HEK293 (cell line): ENCODE data around the gene TTC7B.

Experiments
- CTCF ChIA-PET: fragments of 350-600 bp; formaldehyde crosslinking; extraction: SDS; loops from one replicate; lab custom pipeline; 2021; ENCODE audit warnings: antibody characterized with exemption; lab: Yijun Ruan, JAX
- POLR2A ChIA-PET: fragments of 300-600 bp; formaldehyde crosslinking; extraction: SDS; loops from one replicate; lab custom pipeline; 2020; ENCODE audit warnings: antibody characterized with exemption, inconsistent platforms; lab: Yijun Ruan, JAX
- H3K27ac ChIP-seq: fragments of 200-500 bp; sonication (Bioruptor generic); 2 replicates; pipeline ENCODE4 v1.5.1; 2014; ENCODE audit warnings: low read depth, low read length, control low read depth, inconsistent platforms; ENCODE audit errors: extremely low read depth
- H3K36me3 ChIP-seq, 2 experiments: fragments of 200-500 bp in 1 of 2; sonication (Bioruptor generic) in 1 of 2; 1 replicate in 1 of 2; 2 replicates in 1 of 2; pipeline ENCODE4 v1.5.1; 2014 to 2017; ENCODE audit warnings: inconsistent platforms in 2 of 2, low read length in 2 of 2; ENCODE audit not compliant: control insufficient read depth in 2 of 2, insufficient read depth in 1 of 2
- H3K4me1 ChIP-seq: fragments of 200-500 bp; sonication (Bioruptor generic); 2 replicates; pipeline ENCODE4 v1.5.1; 2014; ENCODE audit warnings: mild to moderate bottlenecking, low read length, inconsistent platforms; ENCODE audit not compliant: control insufficient read depth, insufficient read depth
- H3K4me3 ChIP-seq: 2 replicates; pipeline ENCODE4 v1.5.1; 2011; ENCODE audit warnings: low read depth, mild to moderate bottlenecking, control low read depth, low read length, moderate library complexity
- H3K9me3 ChIP-seq: fragments of 200-500 bp; sonication (Bioruptor generic); 2 replicates; pipeline ENCODE4 v1.5.1; 2014; ENCODE audit warnings: low read depth, low read length, inconsistent platforms; ENCODE audit not compliant: control insufficient read depth, insufficient read depth
- EGR2 ChIP-seq: fragments of 450-650 bp; formaldehyde crosslinking; IDR thresholded peaks from 2 replicates; pipeline ENCODE4 v1.5.1; 2016; ENCODE audit warnings: low read depth, missing biosample characterization, missing genetic modification characterization
- GLI4 ChIP-seq: fragments of 450-650 bp; formaldehyde crosslinking; IDR thresholded peaks from 2 replicates; pipeline ENCODE4 v1.5.1; 2016; ENCODE audit warnings: missing biosample characterization, missing genetic modification characterization
- IKZF3 ChIP-seq: fragments of 450-650 bp; IDR thresholded peaks from 2 replicates; pipeline ENCODE4 v1.5.0; 2018; ENCODE audit warnings: missing biosample characterization, mild to moderate bottlenecking, missing genetic modification characterization, moderate library complexity
- REPIN1 ChIP-seq: fragments of 450-650 bp; formaldehyde crosslinking; IDR thresholded peaks from 2 replicates; pipeline ENCODE4 v1.5.1; 2017; ENCODE audit warnings: missing biosample characterization, missing genetic modification characterization, low read depth
- ZBTB48 ChIP-seq: fragments of 450-650 bp; formaldehyde crosslinking; IDR thresholded peaks from 2 replicates; pipeline ENCODE4 v1.5.1; 2016; ENCODE audit warnings: missing biosample characterization, missing genetic modification characterization
- ZNF140 ChIP-seq: fragments of 450-650 bp; formaldehyde crosslinking; IDR thresholded peaks from 2 replicates; pipeline ENCODE4 v1.5.1; 2016; ENCODE audit warnings: missing biosample characterization, missing genetic modification characterization
- ZNF155 ChIP-seq: fragments of 450-650 bp; formaldehyde crosslinking; IDR thresholded peaks from 2 replicates; pipeline ENCODE4 v1.5.1; 2016; ENCODE audit warnings: missing biosample characterization, missing genetic modification characterization
- ZNF169 ChIP-seq: fragments of 450-650 bp; formaldehyde crosslinking; IDR thresholded peaks from 2 replicates; pipeline ENCODE4 v1.5.1; 2016; ENCODE audit warnings: missing biosample characterization, missing genetic modification characterization
- ZNF175 ChIP-seq: fragments of 450-650 bp; formaldehyde crosslinking; IDR thresholded peaks from 2 replicates; pipeline ENCODE4 v1.5.1; 2016; ENCODE audit warnings: missing biosample characterization, missing genetic modification characterization
- ZNF223 ChIP-seq: fragments of 450-650 bp; formaldehyde crosslinking; IDR thresholded peaks from 2 replicates; pipeline ENCODE4 v1.5.1; 2016; ENCODE audit warnings: missing biosample characterization, missing genetic modification characterization
- ZNF341 ChIP-seq: fragments of 450-650 bp; formaldehyde crosslinking; IDR thresholded peaks from 2 replicates; pipeline ENCODE4; 2016; ENCODE audit warnings: low read depth, missing biosample characterization, missing genetic modification characterization
- ZNF37A ChIP-seq: fragments of 450-650 bp; IDR thresholded peaks from 2 replicates; pipeline ENCODE4 v1.5.1; 2018; ENCODE audit warnings: missing biosample characterization, missing genetic modification characterization
- ZNF426 ChIP-seq: fragments of 450-650 bp; formaldehyde crosslinking; IDR thresholded peaks from 2 replicates; pipeline ENCODE4 v1.5.1; 2017; ENCODE audit warnings: missing biosample characterization, missing genetic modification characterization, mild to moderate bottlenecking, inconsistent platforms, moderate library complexity
- ZNF530 ChIP-seq: fragments of 450-650 bp; formaldehyde crosslinking; IDR thresholded peaks from 2 replicates; pipeline ENCODE4 v1.5.1; 2016; ENCODE audit warnings: low read depth, missing biosample characterization, missing genetic modification characterization
- ZNF664 ChIP-seq: fragments of 450-650 bp; formaldehyde crosslinking; IDR thresholded peaks from 2 replicates; pipeline ENCODE4 v1.5.1; 2016; ENCODE audit warnings: missing biosample characterization, missing genetic modification characterization
- ZNF701 ChIP-seq: fragments of 450-650 bp; formaldehyde crosslinking; IDR thresholded peaks from 2 replicates; pipeline ENCODE4 v1.5.1; 2016; ENCODE audit warnings: missing biosample characterization, missing genetic modification characterization
- TF ChIP-seq, protein P1 (sequence below): fragments of 450-650 bp; IDR thresholded peaks from 2 replicates; pipeline ENCODE4 v1.5.1; 2018; ENCODE audit warnings: missing biosample characterization, mild to moderate bottlenecking, missing genetic modification characterization
- TF ChIP-seq, protein P2 (sequence below): fragments of 450-650 bp; formaldehyde crosslinking; conservative IDR thresholded peaks from 2 replicates; pipeline ENCODE4 v1.5.1; 2016; ENCODE audit warnings: low read depth, missing biosample characterization, missing genetic modification characterization
- TF ChIP-seq, protein P3 (sequence below): fragments of 450-650 bp; formaldehyde crosslinking; IDR thresholded peaks from 2 replicates; pipeline ENCODE4 v1.5.1; 2016; ENCODE audit warnings: missing biosample characterization, missing genetic modification characterization
- TF ChIP-seq, protein P4 (sequence below): fragments of 450-650 bp; formaldehyde crosslinking; IDR thresholded peaks from 2 replicates; pipeline ENCODE4 v1.5.1; 2016; ENCODE audit warnings: missing biosample characterization, missing genetic modification characterization
- TF ChIP-seq, protein P5 (sequence below): fragments of 450-650 bp; formaldehyde crosslinking; IDR thresholded peaks from 2 replicates; pipeline ENCODE4 v1.5.1; 2016; ENCODE audit warnings: missing biosample characterization, missing genetic modification characterization
- TF ChIP-seq, protein P6 (sequence below): fragments of 450-650 bp; formaldehyde crosslinking; IDR thresholded peaks from 2 replicates; pipeline ENCODE4 v1.5.1; 2016; ENCODE audit warnings: missing biosample characterization, missing genetic modification characterization

TTC7B gene

DNA sequence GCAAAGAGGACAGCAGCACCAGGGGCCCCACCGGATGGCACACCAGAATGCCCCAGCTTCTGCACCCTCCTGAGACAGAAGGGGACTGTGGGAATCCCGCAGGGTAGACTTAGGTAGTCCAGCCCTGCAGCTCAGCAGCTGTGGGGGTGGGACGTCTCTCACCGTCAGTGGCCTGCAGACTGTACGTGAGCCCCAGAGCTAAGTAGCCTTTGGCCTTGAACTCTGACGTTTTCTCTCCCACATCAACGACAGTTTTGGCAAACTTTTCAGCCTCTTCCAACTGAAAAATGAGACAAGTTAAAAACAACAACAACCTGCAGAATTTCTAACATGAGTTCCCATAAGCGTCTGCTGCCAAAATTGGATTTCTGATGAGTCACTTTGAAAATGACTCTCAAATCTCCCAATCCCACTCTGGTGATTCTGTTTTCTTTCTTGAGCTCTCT lies 161.4 kb downstream of the TTC7B start:
- H3K9me3 ChIP-seq, result no peaks in the 10 kb centered on the region
- peaks cover 0 to 62% of the 10 kb centered on the region in 2 experiments; a peak in 2 of 3 replicates for H3K36me3 ChIP-seq
- no peak overlapping the region for H3K27ac ChIP-seq
- CTCF ChIA-PET, result interaction anchor here (1.3 kb wide), 1 partner anchor 103 kb away, joined by 3 read pairs; no protein-coding TSS in a partner anchor
- POLR2A ChIA-PET, result no interaction called here
- TF ChIP-seq IKZF3 (tag by site-specific recombination) (no peak), ZNF175 (tag by site-specific recombination) (no peak), ZBTB48 (no peak), ZNF701 (tag by site-specific recombination) (no peak), ZNF169 (tag by site-specific recombination) (no peak), ZNF223 (tag by site-specific recombination) (no peak), ZNF140 (tag by site-specific recombination) (no peak), ZNF341 (tag by site-specific recombination) (no peak), GLI4 (no peak), REPIN1 (tag by site-specific recombination) (no peak), ZNF426 (tag by site-specific recombination) (no peak), ZNF664 (tag by site-specific recombination) (no peak), ZNF155 (tag by site-specific recombination) (no peak), ZNF37A (tag by site-specific recombination) (no peak)
- TF ChIP-seq, protein P1, sequence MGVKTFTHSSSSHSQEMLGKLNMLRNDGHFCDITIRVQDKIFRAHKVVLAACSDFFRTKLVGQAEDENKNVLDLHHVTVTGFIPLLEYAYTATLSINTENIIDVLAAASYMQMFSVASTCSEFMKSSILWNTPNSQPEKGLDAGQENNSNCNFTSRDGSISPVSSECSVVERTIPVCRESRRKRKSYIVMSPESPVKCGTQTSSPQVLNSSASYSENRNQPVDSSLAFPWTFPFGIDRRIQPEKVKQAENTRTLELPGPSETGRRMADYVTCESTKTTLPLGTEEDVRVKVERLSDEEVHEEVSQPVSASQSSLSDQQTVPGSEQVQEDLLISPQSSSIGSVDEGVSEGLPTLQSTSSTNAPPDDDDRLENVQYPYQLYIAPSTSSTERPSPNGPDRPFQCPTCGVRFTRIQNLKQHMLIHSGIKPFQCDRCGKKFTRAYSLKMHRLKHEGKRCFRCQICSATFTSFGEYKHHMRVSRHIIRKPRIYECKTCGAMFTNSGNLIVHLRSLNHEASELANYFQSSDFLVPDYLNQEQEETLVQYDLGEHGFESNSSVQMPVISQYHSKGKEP (tag by site-specific recombination), result no peak
- TF ChIP-seq, protein P2, sequence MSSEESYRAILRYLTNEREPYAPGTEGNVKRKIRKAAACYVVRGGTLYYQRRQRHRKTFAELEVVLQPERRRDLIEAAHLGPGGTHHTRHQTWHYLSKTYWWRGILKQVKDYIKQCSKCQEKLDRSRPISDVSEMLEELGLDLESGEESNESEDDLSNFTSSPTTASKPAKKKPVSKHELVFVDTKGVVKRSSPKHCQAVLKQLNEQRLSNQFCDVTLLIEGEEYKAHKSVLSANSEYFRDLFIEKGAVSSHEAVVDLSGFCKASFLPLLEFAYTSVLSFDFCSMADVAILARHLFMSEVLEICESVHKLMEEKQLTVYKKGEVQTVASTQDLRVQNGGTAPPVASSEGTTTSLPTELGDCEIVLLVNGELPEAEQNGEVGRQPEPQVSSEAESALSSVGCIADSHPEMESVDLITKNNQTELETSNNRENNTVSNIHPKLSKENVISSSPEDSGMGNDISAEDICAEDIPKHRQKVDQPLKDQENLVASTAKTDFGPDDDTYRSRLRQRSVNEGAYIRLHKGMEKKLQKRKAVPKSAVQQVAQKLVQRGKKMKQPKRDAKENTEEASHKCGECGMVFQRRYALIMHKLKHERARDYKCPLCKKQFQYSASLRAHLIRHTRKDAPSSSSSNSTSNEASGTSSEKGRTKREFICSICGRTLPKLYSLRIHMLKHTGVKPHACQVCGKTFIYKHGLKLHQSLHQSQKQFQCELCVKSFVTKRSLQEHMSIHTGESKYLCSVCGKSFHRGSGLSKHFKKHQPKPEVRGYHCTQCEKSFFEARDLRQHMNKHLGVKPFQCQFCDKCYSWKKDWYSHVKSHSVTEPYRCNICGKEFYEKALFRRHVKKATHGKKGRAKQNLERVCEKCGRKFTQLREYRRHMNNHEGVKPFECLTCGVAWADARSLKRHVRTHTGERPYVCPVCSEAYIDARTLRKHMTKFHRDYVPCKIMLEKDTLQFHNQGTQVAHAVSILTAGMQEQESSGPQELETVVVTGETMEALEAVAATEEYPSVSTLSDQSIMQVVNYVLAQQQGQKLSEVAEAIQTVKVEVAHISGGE (tag by site-specific recombination), result no peak
- TF ChIP-seq, protein P3, sequence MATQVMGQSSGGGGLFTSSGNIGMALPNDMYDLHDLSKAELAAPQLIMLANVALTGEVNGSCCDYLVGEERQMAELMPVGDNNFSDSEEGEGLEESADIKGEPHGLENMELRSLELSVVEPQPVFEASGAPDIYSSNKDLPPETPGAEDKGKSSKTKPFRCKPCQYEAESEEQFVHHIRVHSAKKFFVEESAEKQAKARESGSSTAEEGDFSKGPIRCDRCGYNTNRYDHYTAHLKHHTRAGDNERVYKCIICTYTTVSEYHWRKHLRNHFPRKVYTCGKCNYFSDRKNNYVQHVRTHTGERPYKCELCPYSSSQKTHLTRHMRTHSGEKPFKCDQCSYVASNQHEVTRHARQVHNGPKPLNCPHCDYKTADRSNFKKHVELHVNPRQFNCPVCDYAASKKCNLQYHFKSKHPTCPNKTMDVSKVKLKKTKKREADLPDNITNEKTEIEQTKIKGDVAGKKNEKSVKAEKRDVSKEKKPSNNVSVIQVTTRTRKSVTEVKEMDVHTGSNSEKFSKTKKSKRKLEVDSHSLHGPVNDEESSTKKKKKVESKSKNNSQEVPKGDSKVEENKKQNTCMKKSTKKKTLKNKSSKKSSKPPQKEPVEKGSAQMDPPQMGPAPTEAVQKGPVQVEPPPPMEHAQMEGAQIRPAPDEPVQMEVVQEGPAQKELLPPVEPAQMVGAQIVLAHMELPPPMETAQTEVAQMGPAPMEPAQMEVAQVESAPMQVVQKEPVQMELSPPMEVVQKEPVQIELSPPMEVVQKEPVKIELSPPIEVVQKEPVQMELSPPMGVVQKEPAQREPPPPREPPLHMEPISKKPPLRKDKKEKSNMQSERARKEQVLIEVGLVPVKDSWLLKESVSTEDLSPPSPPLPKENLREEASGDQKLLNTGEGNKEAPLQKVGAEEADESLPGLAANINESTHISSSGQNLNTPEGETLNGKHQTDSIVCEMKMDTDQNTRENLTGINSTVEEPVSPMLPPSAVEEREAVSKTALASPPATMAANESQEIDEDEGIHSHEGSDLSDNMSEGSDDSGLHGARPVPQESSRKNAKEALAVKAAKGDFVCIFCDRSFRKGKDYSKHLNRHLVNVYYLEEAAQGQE (tag by site-specific recombination), result no peak
- TF ChIP-seq, all 188 proteins: peak for 0
- Histone ChIP-seq H3K4me1 (no peaks in the 10 kb centered on the region), H3K4me3 (no peak overlapping the region)

DNA sequence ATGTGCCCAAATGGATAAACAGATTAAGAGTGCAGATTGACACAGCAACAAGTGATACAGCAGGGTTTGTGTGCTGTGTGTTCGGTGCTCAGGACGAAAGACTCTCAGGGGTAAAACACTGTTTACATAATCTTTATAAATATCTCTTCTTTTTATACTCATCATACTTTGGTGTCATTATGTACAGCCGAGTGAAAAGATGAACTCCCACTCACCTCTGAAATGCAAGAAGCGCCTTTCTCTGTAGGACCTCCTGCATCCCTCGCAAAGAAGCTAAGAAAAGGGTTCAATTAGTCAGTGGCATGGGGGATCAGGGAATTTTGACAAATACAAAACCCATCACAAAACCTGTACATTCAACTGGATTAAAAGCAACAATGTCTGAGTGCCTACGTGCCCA lies 163.6 kb downstream of the TTC7B start:
- ChIA-PET CTCF (interaction anchor here (1.5 kb wide), 1 partner anchor 45 kb away, joined by 4 read pairs; no protein-coding TSS in a partner anchor), POLR2A (no interaction called here)
- Histone ChIP-seq H3K9me3 (no peaks in the 10 kb centered on the region), H3K4me1 (no peaks in the 10 kb centered on the region), H3K36me3 (peaks cover 0 to 55% of the 10 kb centered on the region in 2 experiments; a peak in 2 of 3 replicates), H3K4me3 (no peak overlapping the region), H3K27ac (no peak overlapping the region)
- TF ChIP-seq, protein P4, sequence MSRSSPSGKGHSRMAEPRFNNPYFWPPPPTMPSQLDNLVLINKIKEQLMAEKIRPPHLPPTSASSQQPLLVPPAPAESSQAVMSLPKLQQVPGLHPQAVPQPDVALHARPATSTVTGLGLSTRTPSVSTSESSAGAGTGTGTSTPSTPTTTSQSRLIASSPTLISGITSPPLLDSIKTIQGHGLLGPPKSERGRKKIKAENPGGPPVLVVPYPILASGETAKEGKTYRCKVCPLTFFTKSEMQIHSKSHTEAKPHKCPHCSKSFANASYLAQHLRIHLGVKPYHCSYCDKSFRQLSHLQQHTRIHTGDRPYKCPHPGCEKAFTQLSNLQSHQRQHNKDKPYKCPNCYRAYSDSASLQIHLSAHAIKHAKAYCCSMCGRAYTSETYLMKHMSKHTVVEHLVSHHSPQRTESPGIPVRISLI (tag by site-specific recombination), result no peak
- no peak for TF ChIP-seq ZNF530 (tag by site-specific recombination)
- TF ChIP-seq, protein P5, sequence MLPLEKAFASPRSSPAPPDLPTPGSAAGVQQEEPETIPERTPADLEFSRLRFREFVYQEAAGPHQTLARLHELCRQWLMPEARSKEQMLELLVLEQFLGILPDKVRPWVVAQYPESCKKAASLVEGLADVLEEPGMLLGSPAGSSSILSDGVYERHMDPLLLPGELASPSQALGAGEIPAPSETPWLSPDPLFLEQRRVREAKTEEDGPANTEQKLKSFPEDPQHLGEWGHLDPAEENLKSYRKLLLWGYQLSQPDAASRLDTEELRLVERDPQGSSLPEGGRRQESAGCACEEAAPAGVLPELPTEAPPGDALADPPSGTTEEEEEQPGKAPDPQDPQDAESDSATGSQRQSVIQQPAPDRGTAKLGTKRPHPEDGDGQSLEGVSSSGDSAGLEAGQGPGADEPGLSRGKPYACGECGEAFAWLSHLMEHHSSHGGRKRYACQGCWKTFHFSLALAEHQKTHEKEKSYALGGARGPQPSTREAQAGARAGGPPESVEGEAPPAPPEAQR (tag by site-specific recombination), result no peak
- TF ChIP-seq, protein P6, sequence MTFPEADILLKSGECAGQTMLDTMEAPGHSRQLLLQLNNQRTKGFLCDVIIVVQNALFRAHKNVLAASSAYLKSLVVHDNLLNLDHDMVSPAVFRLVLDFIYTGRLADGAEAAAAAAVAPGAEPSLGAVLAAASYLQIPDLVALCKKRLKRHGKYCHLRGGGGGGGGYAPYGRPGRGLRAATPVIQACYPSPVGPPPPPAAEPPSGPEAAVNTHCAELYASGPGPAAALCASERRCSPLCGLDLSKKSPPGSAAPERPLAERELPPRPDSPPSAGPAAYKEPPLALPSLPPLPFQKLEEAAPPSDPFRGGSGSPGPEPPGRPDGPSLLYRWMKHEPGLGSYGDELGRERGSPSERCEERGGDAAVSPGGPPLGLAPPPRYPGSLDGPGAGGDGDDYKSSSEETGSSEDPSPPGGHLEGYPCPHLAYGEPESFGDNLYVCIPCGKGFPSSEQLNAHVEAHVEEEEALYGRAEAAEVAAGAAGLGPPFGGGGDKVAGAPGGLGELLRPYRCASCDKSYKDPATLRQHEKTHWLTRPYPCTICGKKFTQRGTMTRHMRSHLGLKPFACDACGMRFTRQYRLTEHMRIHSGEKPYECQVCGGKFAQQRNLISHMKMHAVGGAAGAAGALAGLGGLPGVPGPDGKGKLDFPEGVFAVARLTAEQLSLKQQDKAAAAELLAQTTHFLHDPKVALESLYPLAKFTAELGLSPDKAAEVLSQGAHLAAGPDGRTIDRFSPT (tag by site-specific recombination), result no peak
- no peak for TF ChIP-seq EGR2 (tag by site-specific recombination)
- TF ChIP-seq REPIN1 (tag by site-specific recombination), result no peak
